Vagina (tissue), 2 donors: ENCODE results near the gene DNAJC7. TPM values are rescaled to one million over a fixed set of nuclear protein-coding genes. Genes with fewer than 3 reads are reported as not detected.

Source experiments
- DNase-seq, 2 donors: peaks; one replicate each; pipeline ENCODE4 v3.0.0-alpha.2; 2017; ENCODE audit errors: extremely low spot score in 2 of 2
- H3K27ac ChIP-seq: fragments of 200-600 bp; sonication (generic); one replicate; pipeline ENCODE4 v1.5.1; 2019
- H3K27me3 ChIP-seq: fragments of 200-600 bp; sonication (generic); one replicate; pipeline ENCODE4 v1.5.1; 2019
- H3K36me3 ChIP-seq, 2 donors: fragments of 200-600 bp; sonication (generic); one replicate each; pipeline ENCODE4 v1.5.1; 2017 to 2019
- H3K4me1 ChIP-seq: fragments of 200-600 bp; sonication (generic); one replicate; pipeline ENCODE4 v1.5.1; 2019
- H3K4me3 ChIP-seq, 2 donors: fragments of 200-600 bp; sonication (generic); 1 replicate in 1 of 2; 2 replicates in 1 of 2; pipeline ENCODE4 v1.5.1; 2016 to 2019
- H3K9me3 ChIP-seq: fragments of 200-600 bp; sonication (generic); one replicate; pipeline ENCODE4 v1.5.1; 2019
- CTCF ChIP-seq, 3 experiments: fragments of 450-650 bp in 2 of 3; fragments of 200-600 bp in 1 of 3; sonication (generic) in 1 of 3; IDR thresholded peaks; one replicate each; pipeline ENCODE4 v1.5.1; 2017 to 2019; ENCODE audit warnings: antibody characterized with exemption in 3 of 3, mild to moderate bottlenecking in 2 of 3, moderate library complexity in 2 of 3
- POLR2A ChIP-seq, 2 donors: fragments of 450-650 bp; IDR thresholded peaks; one replicate each; pipeline ENCODE4 v1.6.1; 2017; ENCODE audit warnings: antibody characterized with exemption in 2 of 2, mild to moderate bottlenecking in 2 of 2, moderate library complexity in 2 of 2
- POLR2AphosphoS5 ChIP-seq, 2 donors: sonication (generic); formaldehyde crosslinking; IDR thresholded peaks; one replicate each; pipeline ENCODE4 v1.9.0; 2017; ENCODE audit warnings: antibody characterized with exemption in 2 of 2, mild to moderate bottlenecking in 2 of 2, low read depth in 1 of 2; ENCODE audit not compliant: insufficient read depth in 1 of 2
- intact Hi-C: fragments of 100-400 bp; cut with DNase I; formaldehyde crosslinking; loops from one replicate; pipeline ENCODE4 v1.15.1; 2023
- total RNA-seq: library from RNA; depleted of rRNA; stranded (reverse); fragments of >200 nt; gene quantifications from one replicate; pipeline ENCODE4 v1.2.3, GENCODE V29; 2016

Gene DNAJC7
- total RNA-seq, 1 donor from 2014 or later, result 60.2 TPM

- no peak for DNase-seq
- Histone ChIP-seq H3K27ac (no peak overlapping the region), H3K27me3 (no peaks in the 10 kb centered on the region), H3K4me1 (peaks cover 5% of the 10 kb centered on the region), H3K9me3 (no peaks in the 10 kb centered on the region), H3K4me3 (no peak overlapping the region), H3K36me3 (no peaks in the 10 kb centered on the region)
- intact Hi-C loops, result no loop called here
- no peak for TF ChIP-seq POLR2AphosphoS5 (IDR thresholded peaks at IDR 0.05; ENCODE audit: insufficient read depth in 1 of 2, low read depth in 1 of 2)
- no peak for TF ChIP-seq CTCF (IDR thresholded peaks at IDR 0.05)
- no peak for TF ChIP-seq POLR2A (IDR thresholded peaks at IDR 0.05)
Measured at GRCh38 chr17:41959336-41960095, 57.7 kb downstream of the DNAJC7 start.

- Histone ChIP-seq H3K4me1 (peaks cover 5% of the 10 kb centered on the region), H3K27ac (no peak overlapping the region), H3K27me3 (no peaks in the 10 kb centered on the region), H3K9me3 (no peaks in the 10 kb centered on the region), H3K36me3 (no peaks in the 10 kb centered on the region), H3K4me3 (no peak overlapping the region)
- no peak for TF ChIP-seq POLR2A (IDR thresholded peaks at IDR 0.05)
- intact Hi-C loops, result no loop called here
- no peak for DNase-seq
Measured at GRCh38 chr17:41959030-41959335, 58.3 kb downstream of the DNAJC7 start.

GRCh38 chr17:41957869-41958439, 59.3 kb downstream of the DNAJC7 start:
- Histone ChIP-seq H3K9me3 (no peaks in the 10 kb centered on the region), H3K27ac (no peak overlapping the region), H3K4me1 (peaks cover 5% of the 10 kb centered on the region), H3K36me3 (no peaks in the 10 kb centered on the region), H3K27me3 (no peaks in the 10 kb centered on the region), H3K4me3 (no peak overlapping the region)
- intact Hi-C loops, result no loop called here
- no peak for DNase-seq
- TF ChIP-seq POLR2AphosphoS5 (IDR thresholded peaks at IDR 0.05; ENCODE audit: insufficient read depth in 1 of 2, low read depth in 1 of 2), result no peak
- TF ChIP-seq CTCF (IDR thresholded peaks at IDR 0.05), result no peak
- no peak for TF ChIP-seq POLR2A (IDR thresholded peaks at IDR 0.05)

GRCh38 chr17:41957031-41957868, 60.0 kb downstream of the DNAJC7 start:
- intact Hi-C loops, result no loop called here
- H3K36me3 ChIP-seq, result no peaks in the 10 kb centered on the region

More at GRCh38 chr17:41957031-41957868, 60.0 kb downstream of the DNAJC7 start:
- Histone ChIP-seq H3K27me3 (no peaks in the 10 kb centered on the region), H3K4me1 (no peaks in the 10 kb centered on the region), H3K9me3 (no peaks in the 10 kb centered on the region), H3K27ac (no peak overlapping the region), H3K4me3 (no peak overlapping the region)
- no peak for DNase-seq
- TF ChIP-seq POLR2AphosphoS5 (IDR thresholded peaks at IDR 0.05; ENCODE audit: insufficient read depth in 1 of 2, low read depth in 1 of 2) (no peak), CTCF (IDR thresholded peaks at IDR 0.05) (no peak), POLR2A (IDR thresholded peaks at IDR 0.05) (no peak)
